Head of caudate nucleus (tissue), 42 donors: ENCODE measurements around the gene AJUBA.
"Not testable (repeated sequence)": the region's sequence is repeated elsewhere in the genome, so short reads cannot be mapped to it uniquely, and the experiment has no call there.

Experiments used
- DNase-seq, 42 donors: peaks; one replicate each; pipeline versions ENCODE4 v3.0.0 to v3.0.0-alpha.2; 2020 to 2021; ENCODE audit warnings: mixed read lengths in 7 of 42
- intact Hi-C: fragments of 100-400 bp; cut with DNase I; formaldehyde crosslinking; loops from one replicate; pipeline ENCODE4 v1.15.0; 2022

The AJUBA gene

DNA sequence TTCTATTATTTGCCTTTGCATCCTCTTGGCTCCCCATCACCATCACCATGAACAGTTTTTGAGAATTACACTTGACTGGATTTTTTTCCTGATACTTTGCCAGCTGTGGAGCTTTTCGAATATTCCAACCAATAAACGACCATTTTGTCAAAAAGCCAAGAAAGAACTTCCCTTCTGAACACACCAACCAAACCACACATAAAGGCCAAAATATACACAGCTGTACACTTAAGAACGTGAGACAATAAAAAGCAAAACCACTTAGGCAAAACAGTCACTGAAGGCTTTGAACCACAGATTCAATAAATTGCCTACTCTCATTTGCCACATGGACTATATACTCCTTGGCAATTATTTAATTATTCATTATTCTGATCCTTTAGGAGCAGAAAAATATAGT is 26.5 kb upstream of the AJUBA start:
- no peak for DNase-seq
- intact Hi-C loops, result no loop called here

DNA sequence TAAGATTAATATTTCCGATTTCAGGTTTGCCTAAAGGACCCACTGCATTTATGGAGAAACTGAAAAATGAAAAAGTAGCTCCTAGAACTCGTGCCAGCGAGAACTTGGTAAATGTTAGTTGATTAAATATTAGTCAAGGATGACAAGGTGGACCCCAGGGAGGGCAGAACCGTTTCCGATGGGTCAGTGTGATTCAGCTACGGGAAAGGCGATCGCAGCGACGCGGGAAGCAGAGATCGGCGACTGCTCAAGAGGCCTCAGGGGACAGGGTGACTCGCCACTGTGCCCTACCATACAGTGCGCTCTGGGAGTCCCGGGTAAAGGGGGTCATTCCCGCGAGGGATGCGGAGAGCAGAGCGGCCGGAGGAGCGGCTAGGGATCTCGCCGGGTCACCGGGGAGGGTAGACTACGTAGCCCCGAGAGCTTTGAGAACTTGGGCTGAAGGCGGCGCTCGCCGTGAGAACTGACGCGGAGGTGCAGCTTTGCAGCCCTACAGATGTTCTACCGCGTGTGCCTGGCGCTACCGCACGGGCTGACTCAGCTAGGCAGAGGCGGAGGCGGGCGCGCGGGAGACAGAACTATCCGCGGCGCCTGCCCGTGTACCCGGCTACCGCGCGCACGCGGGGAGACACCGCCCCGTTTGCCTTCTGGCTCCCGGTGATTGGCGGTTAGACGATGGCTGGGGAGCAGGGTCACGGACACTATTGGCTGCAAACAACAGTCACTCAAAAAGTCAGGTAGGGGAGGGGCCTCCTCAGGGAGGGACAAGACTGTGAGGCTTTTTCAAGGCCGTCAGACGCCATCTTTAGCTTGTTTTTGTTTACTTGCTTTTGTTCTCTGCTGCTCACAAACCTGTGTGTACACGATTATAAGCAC is 24.4 kb upstream of the AJUBA start:
- intact Hi-C loops, result no loop called here

DNA sequence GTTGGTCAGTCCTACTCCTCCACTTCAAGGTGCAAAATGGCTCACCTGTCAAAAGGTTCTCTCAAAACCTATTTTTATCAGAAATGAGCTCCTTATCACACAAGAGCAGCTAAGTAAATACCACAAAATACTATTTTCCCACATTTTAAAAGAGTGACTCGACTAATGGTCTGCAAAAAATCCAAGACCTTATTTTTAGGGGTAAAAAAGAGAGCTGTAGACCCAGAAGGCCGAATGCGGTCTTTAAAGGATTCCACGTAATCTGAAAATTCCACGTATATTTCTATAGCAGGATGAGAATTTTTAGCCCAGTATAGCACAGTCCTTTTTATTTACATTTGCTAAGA is 23.8 kb upstream of the AJUBA start:
- DNase-seq, result no peak
- intact Hi-C loops, result no loop called here

More for the DNA sequence above, 24.4 kb upstream of the AJUBA start:
- DNase-seq, result peak; percentile 96 to 99 (median 98)

DNA sequence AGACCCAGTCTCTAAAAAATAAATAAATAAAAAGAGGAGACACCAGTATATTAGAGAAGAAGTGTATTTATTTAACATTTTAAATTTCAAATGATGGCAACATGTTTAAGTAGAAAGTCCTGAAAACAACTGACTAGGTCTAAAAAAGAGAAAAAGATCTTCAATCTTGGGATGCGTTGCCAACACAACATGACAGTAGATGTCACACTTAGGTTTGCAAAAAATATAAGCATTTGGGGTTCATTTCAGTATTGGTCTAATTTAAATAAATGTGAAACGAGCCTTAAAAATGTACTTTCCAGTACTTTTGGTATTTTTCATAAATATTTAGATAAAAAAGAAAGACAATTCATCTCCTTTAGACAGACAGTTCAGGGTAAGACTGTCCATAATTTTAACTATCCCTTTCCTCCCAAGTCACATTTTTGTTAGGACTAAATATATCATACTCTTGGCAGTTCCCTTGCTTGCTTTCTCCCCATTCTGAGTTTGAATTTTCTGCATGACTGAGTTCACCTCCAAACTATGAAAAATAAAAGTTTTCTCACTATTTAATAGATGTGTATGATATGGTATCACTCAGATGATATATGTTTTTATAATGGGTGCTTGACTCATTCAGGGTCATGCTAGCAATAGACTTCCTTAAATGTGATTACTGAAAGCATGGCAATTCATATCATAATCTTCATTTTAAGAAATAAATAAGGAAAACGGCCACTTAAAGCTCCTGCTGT is 23.3 kb upstream of the AJUBA start:
- no peak for DNase-seq
- intact Hi-C loops, result no loop called here

DNA sequence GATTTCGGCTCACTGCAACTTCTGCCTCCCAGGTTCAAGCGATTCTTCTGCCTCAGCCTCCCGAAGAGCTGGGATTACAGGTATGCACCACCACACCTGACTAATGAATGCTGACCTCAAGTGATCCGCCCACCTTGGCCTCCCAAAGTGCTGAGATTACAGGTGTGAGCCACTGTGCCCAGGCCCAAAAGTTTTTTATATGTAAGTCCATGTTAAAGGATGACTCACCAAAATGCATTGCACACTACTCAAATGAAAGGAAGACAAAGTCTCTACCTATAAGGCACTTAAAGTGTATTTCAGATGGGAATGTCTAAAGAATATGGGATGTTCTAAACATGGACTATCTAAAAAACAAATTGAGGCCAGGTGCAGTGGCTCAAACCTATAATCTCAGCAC is 21.9 kb upstream of the AJUBA start:
- intact Hi-C loops, DNase-seq: not testable (repeated sequence)

DNA sequence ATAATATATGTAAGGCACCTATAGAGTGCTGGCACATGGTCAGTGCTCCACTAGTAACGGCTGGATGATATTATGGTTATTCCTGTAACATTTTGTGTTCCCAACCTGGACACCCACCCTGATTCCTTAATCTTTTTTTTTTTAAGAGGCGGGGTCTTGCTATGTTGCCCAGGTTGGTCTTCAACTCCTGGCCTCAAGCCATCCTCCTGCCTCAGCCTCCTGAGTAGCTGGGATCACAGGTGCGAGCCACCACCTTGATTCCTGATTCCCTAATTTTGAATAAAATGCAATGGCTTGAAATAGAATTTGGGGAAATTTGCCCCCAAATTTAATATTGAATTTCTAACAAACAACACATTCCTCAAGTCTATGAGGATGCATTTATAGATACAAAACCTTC is 20.2 kb upstream of the AJUBA start:
- DNase-seq, result no peak
- intact Hi-C loops, result no loop called here

DNA sequence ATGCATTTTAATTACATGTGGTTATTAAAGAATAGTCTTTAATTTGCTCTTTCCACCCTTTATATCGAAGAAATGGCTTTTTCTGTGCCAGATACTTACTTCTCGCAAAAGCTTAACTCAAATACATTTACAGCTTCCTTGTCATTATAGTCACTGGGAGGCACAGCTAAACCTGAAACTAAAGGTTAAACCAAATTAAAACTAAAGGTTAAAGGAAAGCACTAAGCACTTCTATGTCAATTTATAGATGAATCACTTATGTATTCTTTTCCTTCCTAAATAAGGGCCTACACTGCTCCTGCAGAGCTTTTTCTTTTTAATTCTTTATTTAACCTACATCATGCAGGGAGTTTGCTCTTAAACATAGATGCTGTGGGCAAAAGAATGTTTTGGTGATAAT is 18.5 kb upstream of the AJUBA start:
- intact Hi-C loops, result no loop called here
- no peak for DNase-seq

DNA sequence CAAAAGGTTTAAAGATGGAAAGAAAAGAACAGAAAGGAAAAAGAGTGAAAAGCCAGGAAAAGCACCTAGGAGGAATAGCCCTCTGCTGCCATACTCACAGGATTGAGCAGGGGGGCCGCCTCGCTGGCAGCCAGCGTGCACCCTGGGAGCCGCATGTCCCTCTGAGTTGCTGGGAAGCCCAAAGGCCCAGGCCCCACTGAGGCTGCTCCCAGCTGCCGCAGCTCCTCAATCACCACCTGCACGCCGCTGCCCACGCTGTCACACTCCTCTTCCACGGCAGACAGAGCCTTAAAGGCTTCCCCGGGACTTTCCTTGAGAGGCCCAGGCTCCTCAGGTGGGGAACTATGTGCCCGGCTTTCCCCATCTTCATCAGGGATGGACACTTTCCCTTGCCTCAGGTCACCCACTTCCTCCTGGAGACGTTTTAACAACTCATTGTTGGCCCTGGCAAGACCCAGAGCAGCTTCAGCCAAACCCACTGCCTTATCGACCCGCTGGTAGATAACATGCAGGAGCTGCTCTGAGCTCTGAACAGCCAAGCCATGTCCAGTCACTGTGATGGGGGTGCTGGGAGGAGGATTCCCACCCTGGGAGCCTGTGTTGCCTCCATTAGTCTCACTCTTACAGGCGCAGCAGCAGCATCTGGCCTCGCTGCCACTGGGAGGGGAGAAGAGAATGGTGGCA is 16.1 kb upstream of the AJUBA start:
- intact Hi-C loops, result no loop called here
- DNase-seq, result no peak

DNA sequence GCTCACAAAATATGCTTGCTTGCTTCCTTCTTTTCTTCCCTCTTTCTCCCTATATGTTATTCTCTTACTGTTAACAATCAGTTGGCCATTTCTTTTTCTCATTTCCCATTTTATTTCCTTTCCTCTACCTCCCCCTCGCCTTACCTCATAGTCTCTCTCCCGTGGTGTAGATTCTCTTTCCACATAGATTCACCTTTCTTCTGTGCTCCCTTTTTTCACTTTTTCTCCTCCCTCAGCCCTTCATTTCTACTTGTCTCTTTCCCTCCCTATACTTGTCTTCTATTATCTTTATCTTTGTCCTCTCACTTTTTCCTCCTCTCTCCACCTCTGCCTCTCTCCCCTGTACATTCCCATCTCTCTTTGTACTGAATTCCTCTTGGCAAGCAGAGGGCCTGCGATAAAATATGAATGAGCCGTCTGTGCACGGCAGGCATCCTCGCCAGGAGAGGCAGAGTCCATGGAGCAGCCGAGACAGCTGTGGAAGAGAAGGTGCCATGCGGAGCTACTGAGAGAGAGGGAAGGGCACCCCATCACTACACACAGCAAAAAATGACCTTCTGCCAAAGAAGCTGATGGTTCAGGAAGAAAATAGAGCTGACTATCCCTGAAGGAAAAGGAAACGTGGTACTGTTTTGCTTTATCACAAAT is 15.4 kb upstream of the AJUBA start:
- intact Hi-C loops, result no loop called here
- no peak for DNase-seq

DNA sequence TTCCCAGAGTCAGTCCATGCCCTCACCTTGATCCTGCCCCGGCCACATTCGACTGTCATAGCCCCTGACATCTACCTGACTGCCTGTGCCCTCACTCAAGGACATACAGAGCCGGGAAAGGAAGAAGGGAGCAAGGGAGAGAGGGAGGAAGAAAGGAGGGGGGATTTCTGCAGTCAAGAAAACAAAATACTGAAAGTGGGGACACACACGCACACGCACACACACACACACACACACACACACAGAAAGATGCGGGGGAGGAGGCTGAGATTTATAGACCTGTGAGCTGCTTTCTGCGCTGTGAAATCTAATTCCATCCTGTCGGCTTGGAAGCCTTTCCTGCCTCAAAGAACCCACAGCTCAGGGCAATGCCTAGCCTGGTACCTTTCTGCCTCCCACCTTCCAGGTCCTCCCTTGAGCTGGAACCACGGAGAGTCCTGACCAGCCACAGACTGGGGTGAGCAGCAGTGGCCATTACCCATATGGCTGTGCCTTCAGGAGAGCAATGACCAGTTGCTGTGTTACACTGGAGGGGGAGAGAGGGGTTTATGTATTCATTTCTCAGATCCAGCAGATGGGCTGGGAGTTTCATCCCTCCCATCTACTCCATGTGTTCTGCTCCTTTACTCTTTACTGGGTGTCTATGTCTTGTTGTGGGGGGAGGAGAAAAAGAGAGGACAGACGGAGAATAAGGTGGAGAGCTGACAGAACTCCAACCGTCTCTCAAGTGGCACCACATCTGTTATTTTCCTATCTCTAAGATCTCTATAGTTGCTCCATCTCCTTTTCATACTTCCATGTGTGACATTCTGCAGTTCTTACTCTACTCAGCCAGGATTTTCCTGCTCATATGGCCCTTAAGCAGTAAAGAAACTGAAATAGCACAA is 14.7 kb upstream of the AJUBA start:
- intact Hi-C loops, result no loop called here
- DNase-seq, result no peak

DNA sequence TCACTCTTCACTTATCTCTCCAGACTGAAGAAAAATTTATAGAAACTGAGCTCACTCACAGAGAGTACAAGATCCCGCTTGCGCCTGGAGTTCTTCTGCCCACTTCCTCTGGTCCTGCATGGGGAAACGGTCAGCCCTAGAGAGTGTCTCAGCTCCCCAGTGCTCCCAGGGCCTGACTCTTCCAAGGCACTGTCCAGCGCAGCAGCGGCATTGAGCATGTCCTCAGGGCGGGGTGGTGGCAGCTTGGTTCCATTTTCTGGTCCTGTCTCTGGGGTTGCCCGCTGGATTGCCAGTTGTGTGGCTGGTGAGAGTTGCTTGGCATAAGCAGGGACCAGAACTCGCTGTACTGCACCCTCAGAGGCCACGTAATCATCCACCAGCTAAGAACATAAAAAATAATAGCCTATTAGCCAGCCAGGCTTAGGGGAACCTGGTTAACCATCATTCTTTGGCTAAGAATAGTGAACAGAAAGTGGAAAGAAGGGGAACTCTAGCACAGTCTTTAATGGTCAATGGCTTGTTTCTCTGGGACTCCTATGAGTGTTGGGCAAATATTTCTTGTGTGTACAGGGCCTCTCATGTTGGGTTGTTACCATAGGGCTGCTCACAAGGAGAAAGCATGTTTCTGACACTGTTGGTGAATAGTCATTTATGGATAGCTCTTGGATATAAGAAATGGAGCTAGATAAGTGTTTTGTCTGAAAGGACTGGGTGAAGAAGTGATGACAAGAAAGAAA is 13.7 kb upstream of the AJUBA start:
- intact Hi-C loops, result no loop called here
- DNase-seq, result no peak

DNA sequence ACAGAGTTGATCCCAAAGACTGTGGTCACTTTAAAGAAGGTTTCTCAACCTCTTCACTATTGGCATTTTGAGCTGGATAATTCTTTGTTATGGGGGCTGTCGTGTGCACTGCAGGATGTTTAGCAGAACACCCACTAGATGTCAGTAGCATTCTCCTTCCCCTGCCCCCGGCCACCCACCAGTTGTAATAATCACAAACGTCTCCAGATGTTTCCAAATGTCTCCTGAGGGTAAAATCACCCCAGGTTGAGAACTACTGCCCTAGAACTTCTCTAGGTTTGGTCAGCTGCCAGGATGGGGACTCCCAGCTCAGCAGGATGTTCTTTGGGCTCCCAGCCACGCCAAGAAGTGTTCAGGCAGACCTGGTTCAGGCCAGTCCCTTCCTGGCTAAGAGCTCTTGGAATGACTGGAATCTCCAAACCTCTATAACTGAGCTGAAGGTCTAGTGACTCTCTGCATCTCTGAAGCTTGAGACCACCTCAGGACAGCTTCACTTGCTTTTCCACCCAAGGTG is 12.5 kb upstream of the AJUBA start:
- intact Hi-C loops, result no loop called here
- peak in 21 of 42 donors; percentile 22 to 67 (median 36) for DNase-seq

DNA sequence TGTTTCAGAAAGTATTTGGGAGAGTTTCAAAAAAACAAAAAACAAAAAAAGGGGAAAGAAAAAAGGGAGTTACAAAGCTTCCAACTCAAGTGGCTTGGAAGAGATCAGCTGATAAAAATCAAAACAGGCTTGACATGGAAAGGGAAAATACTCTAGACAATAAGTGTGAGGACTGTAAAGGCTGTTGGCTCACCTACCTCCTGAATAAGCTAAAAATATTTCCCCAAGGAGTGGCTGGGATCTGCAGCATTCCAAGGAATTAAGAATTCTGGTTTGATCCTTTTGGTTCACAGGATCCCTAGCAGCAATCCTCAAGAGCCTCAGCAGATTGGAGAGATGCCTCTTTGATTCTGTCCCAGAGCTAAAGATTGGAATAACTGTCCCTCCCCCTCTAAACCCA is 11.2 kb upstream of the AJUBA start:
- intact Hi-C loops, result no loop called here
- no peak for DNase-seq

DNA sequence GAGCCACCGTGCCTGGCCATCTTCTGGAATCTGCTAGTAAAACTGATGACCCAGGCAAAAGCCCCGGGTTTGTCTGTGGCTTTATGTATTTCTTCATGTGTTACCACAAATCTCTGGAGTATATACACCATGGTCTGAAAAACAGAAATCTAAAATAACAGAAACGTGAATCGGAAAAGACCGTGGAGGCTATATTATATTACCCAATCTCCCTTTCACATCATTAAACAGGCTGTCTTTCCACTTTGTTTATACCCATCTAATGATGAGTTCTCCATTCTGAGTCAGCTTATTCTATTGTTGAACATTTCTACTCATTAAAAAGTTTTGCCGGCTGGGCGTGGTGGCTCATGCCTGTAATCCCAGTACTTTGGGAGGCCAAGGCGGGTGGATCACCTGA is 9.5 kb upstream of the AJUBA start:
- intact Hi-C loops, result no loop called here

DNA sequence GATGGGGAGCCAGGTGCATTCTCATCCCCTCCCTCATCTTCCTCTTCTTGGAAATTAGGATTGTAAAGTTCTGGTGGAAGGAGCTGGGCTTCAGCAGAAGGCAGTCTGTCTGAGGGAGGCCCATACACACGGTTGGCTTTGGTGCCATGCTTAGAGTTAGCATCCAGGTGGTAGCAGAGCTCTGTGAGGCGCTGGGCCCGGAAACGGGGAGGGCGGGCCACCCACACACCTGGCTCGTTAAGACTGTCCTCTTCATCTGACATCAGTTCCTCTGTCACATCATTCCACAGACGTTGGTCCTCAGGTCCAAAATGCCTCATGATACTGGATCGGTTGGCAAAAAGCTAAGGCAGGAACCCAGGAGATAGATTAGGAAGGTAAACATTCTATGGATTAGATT is 4.9 kb upstream of the AJUBA start:
- intact Hi-C loops, result loop anchor here (2.0 to 10.0 kb wide), 2 partner anchors 52 to 70 kb away; partner anchors contain the start of gene CDH24

More for the DNA sequence above, 9.5 kb upstream of the AJUBA start:
- no peak for DNase-seq

DNA sequence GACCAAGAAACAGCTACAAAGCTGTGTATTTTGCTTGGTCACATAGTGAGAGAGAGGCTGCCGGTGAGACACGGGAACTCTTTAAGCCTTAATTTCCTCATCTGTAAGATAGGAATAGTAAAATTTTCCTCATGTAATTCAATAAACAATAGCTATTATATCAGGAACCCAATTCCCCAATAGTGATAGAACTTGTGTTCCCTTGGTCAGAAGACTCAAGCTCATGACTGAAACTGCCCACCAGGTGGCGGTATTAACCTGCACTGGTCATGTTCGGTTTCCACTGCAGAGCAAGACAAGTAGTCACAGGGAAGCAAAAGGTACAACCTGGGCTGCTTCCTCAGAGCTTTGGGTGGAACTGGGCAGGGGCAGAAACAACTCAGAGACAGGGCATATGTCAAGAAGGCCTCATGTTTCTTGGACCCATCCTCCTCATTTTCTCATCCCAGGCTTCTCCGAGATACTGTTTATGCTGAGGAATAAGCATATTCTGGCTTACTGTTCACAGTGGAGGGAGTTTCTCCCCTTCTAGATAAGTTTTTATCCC is 4.2 kb upstream of the AJUBA start:
- intact Hi-C loops, result loop anchor here (2.0 to 10.0 kb wide), 2 partner anchors 52 to 70 kb away; partner anchors contain the start of gene CDH24
- DNase-seq, result peak; percentile 73 to 99 (median 94)

More for the DNA sequence above, 4.9 kb upstream of the AJUBA start:
- no peak for DNase-seq

DNA sequence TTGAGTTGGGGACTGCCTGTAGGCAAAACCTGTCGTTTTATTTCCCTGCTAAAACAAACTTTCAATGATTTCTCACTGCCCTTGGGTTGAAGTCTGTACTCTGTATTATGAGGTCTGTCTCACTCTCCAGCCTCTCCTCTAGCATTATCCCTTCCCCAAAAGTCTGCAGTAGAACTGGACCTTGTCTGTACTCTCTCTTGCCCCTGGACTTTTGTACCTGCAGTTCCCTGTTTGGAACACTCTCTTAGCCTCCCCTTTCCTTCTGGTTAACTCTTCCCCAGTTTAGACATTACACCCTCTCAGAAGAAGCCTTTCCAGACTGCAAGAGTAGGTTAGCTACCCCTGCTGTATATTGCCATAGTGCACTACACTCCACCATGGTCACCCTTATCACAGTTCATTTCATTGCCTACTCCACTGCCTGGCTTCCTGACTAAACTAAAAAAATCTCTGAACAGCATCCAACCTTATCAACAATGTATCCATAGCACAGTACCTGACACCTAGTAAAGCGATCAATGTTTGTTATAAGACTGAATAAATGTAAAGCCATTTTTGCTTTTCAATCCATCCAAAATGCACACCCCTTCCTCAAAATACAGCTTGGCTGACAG is 3.6 kb upstream of the AJUBA start:
- intact Hi-C loops, result loop anchor here (2.0 to 10.0 kb wide), 2 partner anchors 51 to 71 kb away; partner anchors contain the start of gene CDH24
- no peak for DNase-seq
